ENCODE data around the gene MOB3A.

MOB3A gene

DNA sequence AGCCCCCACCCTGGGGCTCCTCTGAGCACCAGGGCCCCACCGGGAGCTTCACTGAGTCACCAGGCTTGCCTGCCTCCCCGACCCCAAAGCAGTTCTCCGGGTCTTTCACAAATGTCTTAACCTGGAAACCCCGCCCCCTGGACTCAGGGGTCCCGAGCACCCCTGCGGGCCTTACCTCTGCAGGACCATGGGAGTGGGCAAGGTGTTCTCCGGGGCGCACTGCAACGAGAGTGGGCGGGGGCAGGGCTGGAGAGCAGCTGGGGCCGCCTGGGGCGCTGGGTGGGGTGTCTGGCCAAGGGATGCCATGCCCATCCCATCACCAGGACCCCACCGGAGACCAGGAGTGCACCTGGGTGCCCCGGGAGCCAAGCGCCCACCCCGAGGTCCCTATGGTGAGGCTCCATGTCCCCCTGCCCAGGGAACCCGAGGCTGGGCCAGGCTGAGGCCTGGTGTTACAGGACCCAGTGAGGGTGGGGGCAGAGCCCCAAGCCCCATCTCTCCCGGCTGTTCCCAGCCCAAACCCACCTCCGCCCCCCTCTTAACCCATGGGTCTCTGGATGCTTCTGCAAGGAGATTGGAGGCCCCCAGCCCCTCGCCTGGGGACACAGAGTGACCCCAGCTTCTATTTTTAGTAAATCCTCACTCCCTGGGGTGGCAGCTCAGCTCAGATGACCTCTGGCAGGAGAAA is 56.0 kb downstream of the MOB3A start:
- DNase-seq (ENCODE audit: extremely low read depth, low read depth), result no peak
- TF ChIP-seq, protein P1, sequence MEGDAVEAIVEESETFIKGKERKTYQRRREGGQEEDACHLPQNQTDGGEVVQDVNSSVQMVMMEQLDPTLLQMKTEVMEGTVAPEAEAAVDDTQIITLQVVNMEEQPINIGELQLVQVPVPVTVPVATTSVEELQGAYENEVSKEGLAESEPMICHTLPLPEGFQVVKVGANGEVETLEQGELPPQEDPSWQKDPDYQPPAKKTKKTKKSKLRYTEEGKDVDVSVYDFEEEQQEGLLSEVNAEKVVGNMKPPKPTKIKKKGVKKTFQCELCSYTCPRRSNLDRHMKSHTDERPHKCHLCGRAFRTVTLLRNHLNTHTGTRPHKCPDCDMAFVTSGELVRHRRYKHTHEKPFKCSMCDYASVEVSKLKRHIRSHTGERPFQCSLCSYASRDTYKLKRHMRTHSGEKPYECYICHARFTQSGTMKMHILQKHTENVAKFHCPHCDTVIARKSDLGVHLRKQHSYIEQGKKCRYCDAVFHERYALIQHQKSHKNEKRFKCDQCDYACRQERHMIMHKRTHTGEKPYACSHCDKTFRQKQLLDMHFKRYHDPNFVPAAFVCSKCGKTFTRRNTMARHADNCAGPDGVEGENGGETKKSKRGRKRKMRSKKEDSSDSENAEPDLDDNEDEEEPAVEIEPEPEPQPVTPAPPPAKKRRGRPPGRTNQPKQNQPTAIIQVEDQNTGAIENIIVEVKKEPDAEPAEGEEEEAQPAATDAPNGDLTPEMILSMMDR (IDR thresholded peaks at IDR 0.05; ENCODE audit: low read depth, low read length, missing control alignments), result no peak
- H3K4me3 ChIP-seq (replicated peaks; ENCODE audit: low read depth, low read length), result no peak overlapping the region

DNA sequence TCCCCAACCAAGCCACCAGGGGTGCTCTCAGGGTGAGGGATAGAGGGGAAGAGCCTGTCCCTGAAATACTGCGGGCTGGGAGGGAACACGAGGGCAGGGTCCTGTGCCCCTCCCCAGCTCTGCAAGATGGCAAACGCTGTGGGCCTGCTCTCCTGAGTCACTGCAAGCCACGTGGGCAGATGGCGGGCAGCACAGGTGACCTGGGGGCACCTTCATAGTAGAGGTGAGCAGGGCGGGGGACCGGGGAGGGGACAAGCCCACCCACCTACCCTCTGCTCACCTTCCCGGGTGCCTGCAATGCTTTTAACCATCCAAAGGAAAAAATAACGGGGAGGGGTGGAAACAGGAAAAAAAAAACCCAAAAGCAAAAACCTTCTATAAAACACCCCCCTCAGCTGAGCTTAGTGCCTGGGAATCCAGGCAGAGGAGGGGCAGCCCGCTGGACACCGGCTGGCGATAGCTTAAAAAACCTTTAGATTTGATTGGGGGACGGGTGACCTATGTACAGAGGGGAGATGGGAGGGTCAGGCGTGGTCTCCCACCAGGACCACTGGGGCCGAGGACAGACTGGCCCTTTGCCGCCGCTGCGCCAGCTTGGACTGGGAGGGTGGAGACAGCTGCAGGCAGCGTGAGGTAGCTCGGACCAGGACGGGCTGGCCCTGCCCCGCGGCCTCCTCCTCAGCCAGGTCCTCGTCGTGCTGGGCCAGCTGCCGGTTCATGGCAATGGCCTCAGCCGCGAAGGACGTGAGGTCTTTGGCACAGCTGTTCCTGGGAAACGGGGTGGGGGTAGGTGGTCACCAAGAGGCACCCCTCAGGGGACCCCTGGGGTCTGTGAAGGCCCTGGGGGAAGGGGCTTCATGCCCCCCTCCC is 56.8 kb downstream of the MOB3A start:
- DNase-seq (ENCODE audit: extremely low read depth, low read depth), result no peak

DNA sequence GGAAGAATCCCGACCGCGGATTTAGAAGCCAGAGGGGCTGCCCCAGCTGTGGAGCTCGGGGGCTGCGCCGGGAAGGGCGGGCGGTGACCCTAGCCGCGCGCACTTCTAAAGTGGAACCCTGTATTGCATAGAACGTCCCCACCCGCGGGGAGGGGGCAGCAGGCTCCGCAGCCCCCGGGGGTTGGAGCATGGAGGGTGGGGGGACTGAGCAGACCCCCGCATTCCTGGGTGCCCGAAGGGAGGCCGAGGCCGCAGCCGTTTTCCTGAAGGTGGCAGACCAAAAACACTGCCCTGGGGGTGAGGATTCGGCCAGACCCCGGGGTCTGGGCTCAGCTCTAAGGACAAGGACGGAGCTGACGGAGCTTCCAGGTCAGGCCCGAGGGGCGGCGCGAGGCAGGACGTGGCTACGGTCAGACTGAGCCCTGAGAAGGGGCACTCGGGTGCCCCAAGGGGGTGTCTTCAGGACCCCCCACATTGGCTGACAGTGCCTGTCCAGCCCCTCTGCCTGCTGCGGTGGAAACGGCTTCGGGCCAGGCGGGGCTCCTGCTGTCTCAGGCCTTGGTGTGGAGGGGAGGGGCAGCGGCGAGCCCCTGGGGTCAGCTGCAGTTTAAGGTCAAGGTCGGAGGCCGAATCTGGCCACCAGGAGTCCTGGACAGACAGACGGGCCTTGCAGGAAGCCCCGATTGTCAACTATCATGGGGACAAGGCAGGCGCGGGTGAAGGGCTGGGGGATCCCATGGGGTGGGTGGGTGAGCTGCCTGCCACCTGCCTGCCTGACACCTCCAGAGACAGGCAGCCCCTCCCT is 57.6 kb downstream of the MOB3A start:
- DNase-seq (ENCODE audit: extremely low read depth, low read depth), result no peak
- no peak overlapping the region for H3K4me3 ChIP-seq (replicated peaks; ENCODE audit: low read depth, low read length)
- TF ChIP-seq, protein P1 (IDR thresholded peaks at IDR 0.05; ENCODE audit: low read depth, low read length, missing control alignments), result no peak

More for the DNA sequence above, 56.8 kb downstream of the MOB3A start:
- H3K4me3 ChIP-seq (replicated peaks; ENCODE audit: low read depth, low read length), result no peak overlapping the region
- TF ChIP-seq, protein P1 (IDR thresholded peaks at IDR 0.05; ENCODE audit: low read depth, low read length, missing control alignments), result no peak

DNA sequence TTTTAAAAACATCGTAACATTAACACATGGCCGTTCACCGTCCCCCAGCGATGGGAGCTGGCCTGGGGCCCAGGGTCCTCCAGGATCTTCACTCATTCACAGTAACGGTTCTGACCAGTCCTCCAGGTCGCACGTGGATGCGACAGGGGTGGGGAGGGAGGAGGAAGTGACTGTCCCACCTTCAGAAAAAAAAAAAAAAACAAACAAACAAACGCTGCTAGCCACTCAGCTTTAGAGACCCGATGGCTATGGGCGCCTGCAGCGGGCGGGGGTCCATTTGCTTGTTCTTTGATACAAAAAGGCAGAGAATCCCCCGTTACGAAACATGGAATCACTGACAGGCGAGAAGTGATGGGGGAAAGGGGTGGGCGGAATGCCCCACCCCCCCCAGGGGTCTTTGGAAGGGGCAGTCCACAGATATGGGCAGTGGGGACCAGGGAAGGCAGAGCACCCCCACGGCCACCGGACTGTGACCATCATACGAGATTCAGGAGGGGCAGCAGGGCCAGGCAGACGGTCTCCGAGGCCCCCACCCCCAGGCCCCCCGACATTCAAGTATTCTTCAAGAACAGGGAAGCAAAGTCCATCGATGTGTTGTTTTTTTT is 58.4 kb downstream of the MOB3A start:
- DNase-seq (ENCODE audit: extremely low read depth, low read depth), result no peak
- H3K4me3 ChIP-seq (replicated peaks; ENCODE audit: low read depth, low read length), result no peak overlapping the region
- TF ChIP-seq, protein P1 (IDR thresholded peaks at IDR 0.05; ENCODE audit: low read depth, low read length, missing control alignments), result no peak

DNA sequence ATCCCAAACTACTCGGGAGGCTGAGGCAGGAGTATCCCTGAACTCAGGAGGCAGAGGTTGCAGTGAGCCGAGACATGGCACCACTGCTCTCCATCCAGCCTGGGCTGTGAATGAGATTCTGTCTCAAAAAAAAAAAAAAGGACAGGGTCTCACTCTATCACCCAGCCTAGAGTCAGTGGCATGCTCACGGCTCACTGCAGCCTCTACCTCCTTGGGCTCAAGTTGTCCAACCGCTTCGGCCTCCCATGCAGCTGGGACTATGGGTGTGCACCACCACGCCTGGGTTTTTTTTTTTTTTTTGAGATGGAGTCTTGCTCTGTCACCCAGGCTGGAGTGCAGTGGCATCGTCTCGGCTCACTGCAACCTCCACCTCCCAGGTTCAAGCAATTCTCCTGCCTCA is 59.7 kb downstream of the MOB3A start:
- TF ChIP-seq, protein P1 (IDR thresholded peaks at IDR 0.05; ENCODE audit: low read depth, low read length, missing control alignments), result no peak
- H3K4me3 ChIP-seq (replicated peaks; ENCODE audit: low read depth, low read length), result no peak overlapping the region
- DNase-seq (ENCODE audit: extremely low read depth, low read depth), result no peak

DNA sequence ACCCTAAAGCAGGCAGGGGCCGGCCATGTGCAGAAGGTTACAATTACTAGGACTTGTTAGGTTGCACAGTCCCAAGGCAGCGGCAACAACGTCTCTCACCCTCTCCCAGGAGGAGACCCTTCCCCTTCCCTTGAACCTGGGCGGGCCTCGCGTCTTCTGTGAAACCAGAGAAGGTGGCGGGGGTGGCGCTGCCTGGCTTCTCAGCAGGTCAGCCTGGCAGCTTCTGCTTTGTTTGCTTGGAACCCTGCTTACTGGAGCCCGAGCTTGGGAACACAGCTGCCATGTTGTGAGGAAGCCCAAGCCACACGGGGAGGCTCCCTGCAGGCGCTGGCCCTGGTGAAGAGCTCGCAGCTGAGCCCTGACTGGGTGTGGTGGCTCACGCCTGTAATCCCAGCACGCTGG is 60.5 kb downstream of the MOB3A start:
- no peak for DNase-seq (ENCODE audit: extremely low read depth, low read depth)
- H3K4me3 ChIP-seq (replicated peaks; ENCODE audit: low read depth, low read length), result no peak overlapping the region
- TF ChIP-seq, protein P1 (IDR thresholded peaks at IDR 0.05; ENCODE audit: low read depth, low read length, missing control alignments), result no peak

Measured in HFF-Myc (cell line).